Measurements from ENCODE around the gene SNRPA1.

The SNRPA1 gene

GRCh38 chr15:101286471-101287114, 8.5 kb downstream of the SNRPA1 start:
- peaks cover 72% of the 10 kb centered on the region for H3K36me3 ChIP-seq (replicated peaks; ENCODE audit: low read depth, low read length)
- peaks cover 44% of the 10 kb centered on the region for H4K20me1 ChIP-seq (ENCODE audit: insufficient read depth, low read length)
- no peak for TF ChIP-seq EZH2phosphoT487 (IDR thresholded peaks at IDR 0.05; ENCODE audit: low read depth)
- TF ChIP-seq CTCF (IDR thresholded peaks at IDR 0.05; ENCODE audit: low read depth, low read length), result no peak
- H3K4me1 ChIP-seq (ENCODE audit: low read length), result peaks cover 13% of the 10 kb centered on the region
- H3K4me3 ChIP-seq (ENCODE audit: low read length), result no peak overlapping the region
- H3K9ac ChIP-seq (ENCODE audit: low read length), result no peak overlapping the region
- no peaks in the 10 kb centered on the region for H3K9me3 ChIP-seq (ENCODE audit: insufficient read depth, low read length)
- no peak overlapping the region for H3K4me2 ChIP-seq (ENCODE audit: low read length)
- no peak overlapping the region for H3K27ac ChIP-seq (ENCODE audit: low read length)
- H3K79me2 ChIP-seq (ENCODE audit: low read length), result peaks cover 63% of the 10 kb centered on the region
- no peaks in the 10 kb centered on the region for H3K27me3 ChIP-seq (ENCODE audit: low read depth, low read length)
- H2AFZ ChIP-seq (ENCODE audit: low read depth, low read length), result no peak overlapping the region

GRCh38 chr15:101283931-101284330, 11.1 kb downstream of the SNRPA1 start:
- peak overlapping the region; percentile 12; the same call in 1 of the 2 replicates for H3K27ac ChIP-seq (ENCODE audit: low read length)
- H3K9ac ChIP-seq (ENCODE audit: low read length), result no peak overlapping the region
- no peaks in the 10 kb centered on the region for H3K9me3 ChIP-seq (ENCODE audit: insufficient read depth, low read length)
- no peak overlapping the region for H2AFZ ChIP-seq (ENCODE audit: low read depth, low read length)
- peaks cover 72% of the 10 kb centered on the region for H3K36me3 ChIP-seq (replicated peaks; ENCODE audit: low read depth, low read length)
- peaks cover 12% of the 10 kb centered on the region for H3K4me1 ChIP-seq (ENCODE audit: low read length)
- H3K79me2 ChIP-seq (ENCODE audit: low read length), result peaks cover 36% of the 10 kb centered on the region
- H3K4me3 ChIP-seq (ENCODE audit: low read length), result no peak overlapping the region
- no peak overlapping the region for H3K4me2 ChIP-seq (ENCODE audit: low read length)
- TF ChIP-seq CTCF (IDR thresholded peaks at IDR 0.05; ENCODE audit: low read depth, low read length), result no peak
- TF ChIP-seq EZH2phosphoT487 (IDR thresholded peaks at IDR 0.05; ENCODE audit: low read depth), result no peak
- H3K27me3 ChIP-seq (ENCODE audit: low read depth, low read length), result no peaks in the 10 kb centered on the region
- H4K20me1 ChIP-seq (ENCODE audit: insufficient read depth, low read length), result peaks cover 27% of the 10 kb centered on the region

GRCh38 chr15:101280007-101280406, 15.0 kb downstream of the SNRPA1 start:
- H3K4me2 ChIP-seq (ENCODE audit: low read length), result no peak overlapping the region
- no peaks in the 10 kb centered on the region for H3K27me3 ChIP-seq (ENCODE audit: low read depth, low read length)
- H3K27ac ChIP-seq (ENCODE audit: low read length), result no peak overlapping the region
- H3K36me3 ChIP-seq (replicated peaks; ENCODE audit: low read depth, low read length), result peaks cover 39% of the 10 kb centered on the region
- no peak overlapping the region for H2AFZ ChIP-seq (ENCODE audit: low read depth, low read length)
- no peak overlapping the region for H3K9ac ChIP-seq (ENCODE audit: low read length)
- peaks cover 26% of the 10 kb centered on the region for H3K79me2 ChIP-seq (ENCODE audit: low read length)
- H3K4me3 ChIP-seq (ENCODE audit: low read length), result no peak overlapping the region
- H3K4me1 ChIP-seq (ENCODE audit: low read length), result peaks cover 25% of the 10 kb centered on the region
- H3K9me3 ChIP-seq (ENCODE audit: insufficient read depth, low read length), result no peaks in the 10 kb centered on the region
- peaks cover 5% of the 10 kb centered on the region for H4K20me1 ChIP-seq (ENCODE audit: insufficient read depth, low read length)
- TF ChIP-seq EZH2phosphoT487 (IDR thresholded peaks at IDR 0.05; ENCODE audit: low read depth) (no peak), CTCF (IDR thresholded peaks at IDR 0.05; ENCODE audit: low read depth, low read length) (no peak)

- Histone ChIP-seq H3K4me2 (ENCODE audit: low read length) (peak overlapping the region; percentile 62), H3K4me3 (ENCODE audit: low read length) (peak overlapping the region; percentile 96), H3K36me3 (replicated peaks; ENCODE audit: low read depth, low read length) (peaks cover 48% of the 10 kb centered on the region), H3K27ac (ENCODE audit: low read length) (no peak overlapping the region), H2AFZ (ENCODE audit: low read depth, low read length) (no peak overlapping the region), H3K4me1 (ENCODE audit: low read length) (peaks cover 23% of the 10 kb centered on the region), H3K9me3 (ENCODE audit: insufficient read depth, low read length) (no peaks in the 10 kb centered on the region), H4K20me1 (ENCODE audit: insufficient read depth, low read length) (peaks cover 14% of the 10 kb centered on the region), H3K9ac (ENCODE audit: low read length) (no peak overlapping the region), H3K79me2 (ENCODE audit: low read length) (peaks cover 18% of the 10 kb centered on the region), H3K27me3 (ENCODE audit: low read depth, low read length) (no peaks in the 10 kb centered on the region)
- TF ChIP-seq EZH2phosphoT487 (IDR thresholded peaks at IDR 0.05; ENCODE audit: low read depth) (no peak), CTCF (IDR thresholded peaks at IDR 0.05; ENCODE audit: low read depth, low read length) (no peak)
Measured at GRCh38 chr15:101277943-101278564, 17.0 kb downstream of the SNRPA1 start.
